Measurements from ENCODE around the gene PRDX5. TPM values are rescaled to one million over a fixed set of nuclear protein-coding genes. Genes with fewer than 3 reads are reported as not detected.

Gene PRDX5
- total RNA-seq, 1 donor, result 257 TPM

DNA sequence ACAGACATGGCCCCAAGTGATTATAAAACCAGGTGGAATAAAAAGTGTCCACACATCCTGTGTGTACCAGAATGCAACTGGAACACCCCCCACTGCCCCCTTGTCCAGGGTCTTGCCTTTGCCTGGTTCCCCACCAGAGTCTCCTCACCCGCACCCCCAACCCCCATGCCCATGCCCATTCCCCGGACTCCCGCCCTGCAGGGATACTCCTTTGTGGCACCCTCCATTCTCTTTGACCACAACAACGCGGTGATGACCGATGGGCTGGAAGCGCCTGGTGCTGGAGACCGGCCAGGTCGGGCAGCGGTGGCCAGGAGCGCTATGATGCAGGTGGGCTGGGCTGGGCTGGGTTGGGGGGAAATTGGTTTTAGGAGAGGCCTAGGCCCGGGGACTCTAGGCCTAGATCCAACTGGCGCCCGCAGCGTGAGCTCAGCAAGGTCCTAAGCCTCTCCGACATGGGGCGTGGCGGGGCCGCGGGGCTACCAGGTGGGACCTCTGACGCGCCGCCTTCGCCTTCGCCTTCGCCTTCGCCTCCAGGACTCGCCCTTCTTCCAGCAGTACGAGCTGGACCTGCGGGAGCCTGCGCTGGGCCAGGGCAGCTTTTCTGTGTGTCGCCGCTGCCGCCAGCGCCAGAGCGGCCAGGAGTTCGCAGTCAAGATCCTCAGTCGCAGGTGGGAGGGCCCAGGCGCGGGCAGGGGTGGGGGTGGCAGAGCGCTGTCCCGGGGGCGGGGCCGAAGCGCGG lies 50.2 kb downstream of the PRDX5 start:
- H3K4me3 ChIP-seq (ENCODE audit: low read depth, low read length), result no peak overlapping the region
- no peak for DNase-seq (ENCODE audit: low read depth)
- TF ChIP-seq, protein P1, sequence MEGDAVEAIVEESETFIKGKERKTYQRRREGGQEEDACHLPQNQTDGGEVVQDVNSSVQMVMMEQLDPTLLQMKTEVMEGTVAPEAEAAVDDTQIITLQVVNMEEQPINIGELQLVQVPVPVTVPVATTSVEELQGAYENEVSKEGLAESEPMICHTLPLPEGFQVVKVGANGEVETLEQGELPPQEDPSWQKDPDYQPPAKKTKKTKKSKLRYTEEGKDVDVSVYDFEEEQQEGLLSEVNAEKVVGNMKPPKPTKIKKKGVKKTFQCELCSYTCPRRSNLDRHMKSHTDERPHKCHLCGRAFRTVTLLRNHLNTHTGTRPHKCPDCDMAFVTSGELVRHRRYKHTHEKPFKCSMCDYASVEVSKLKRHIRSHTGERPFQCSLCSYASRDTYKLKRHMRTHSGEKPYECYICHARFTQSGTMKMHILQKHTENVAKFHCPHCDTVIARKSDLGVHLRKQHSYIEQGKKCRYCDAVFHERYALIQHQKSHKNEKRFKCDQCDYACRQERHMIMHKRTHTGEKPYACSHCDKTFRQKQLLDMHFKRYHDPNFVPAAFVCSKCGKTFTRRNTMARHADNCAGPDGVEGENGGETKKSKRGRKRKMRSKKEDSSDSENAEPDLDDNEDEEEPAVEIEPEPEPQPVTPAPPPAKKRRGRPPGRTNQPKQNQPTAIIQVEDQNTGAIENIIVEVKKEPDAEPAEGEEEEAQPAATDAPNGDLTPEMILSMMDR (IDR thresholded peaks at IDR 0.05; ENCODE audit: insufficient read depth, low read length), result no peak

DNA sequence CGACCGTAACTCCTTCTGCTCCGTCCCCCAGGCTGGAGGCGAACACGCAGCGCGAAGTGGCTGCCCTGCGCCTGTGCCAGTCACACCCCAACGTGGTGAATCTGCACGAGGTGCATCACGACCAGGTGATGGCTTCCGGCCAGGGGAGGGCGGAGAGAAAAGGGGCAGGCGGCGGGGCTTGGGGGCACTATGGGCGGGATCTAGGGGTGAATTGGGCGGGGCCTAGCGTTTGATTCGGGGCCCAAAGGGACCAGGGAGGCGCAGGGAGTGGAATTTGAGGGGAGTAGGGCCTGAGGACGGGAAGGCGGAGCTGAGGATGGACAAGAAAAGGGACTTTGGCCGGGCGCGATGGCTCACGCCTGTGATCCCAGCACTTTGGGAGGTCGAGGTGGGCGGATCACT lies 50.8 kb downstream of the PRDX5 start:
- H3K4me3 ChIP-seq (ENCODE audit: low read depth, low read length), result no peak overlapping the region
- no peak for DNase-seq (ENCODE audit: low read depth)
- TF ChIP-seq, protein P1 (IDR thresholded peaks at IDR 0.05; ENCODE audit: insufficient read depth, low read length), result no peak

DNA sequence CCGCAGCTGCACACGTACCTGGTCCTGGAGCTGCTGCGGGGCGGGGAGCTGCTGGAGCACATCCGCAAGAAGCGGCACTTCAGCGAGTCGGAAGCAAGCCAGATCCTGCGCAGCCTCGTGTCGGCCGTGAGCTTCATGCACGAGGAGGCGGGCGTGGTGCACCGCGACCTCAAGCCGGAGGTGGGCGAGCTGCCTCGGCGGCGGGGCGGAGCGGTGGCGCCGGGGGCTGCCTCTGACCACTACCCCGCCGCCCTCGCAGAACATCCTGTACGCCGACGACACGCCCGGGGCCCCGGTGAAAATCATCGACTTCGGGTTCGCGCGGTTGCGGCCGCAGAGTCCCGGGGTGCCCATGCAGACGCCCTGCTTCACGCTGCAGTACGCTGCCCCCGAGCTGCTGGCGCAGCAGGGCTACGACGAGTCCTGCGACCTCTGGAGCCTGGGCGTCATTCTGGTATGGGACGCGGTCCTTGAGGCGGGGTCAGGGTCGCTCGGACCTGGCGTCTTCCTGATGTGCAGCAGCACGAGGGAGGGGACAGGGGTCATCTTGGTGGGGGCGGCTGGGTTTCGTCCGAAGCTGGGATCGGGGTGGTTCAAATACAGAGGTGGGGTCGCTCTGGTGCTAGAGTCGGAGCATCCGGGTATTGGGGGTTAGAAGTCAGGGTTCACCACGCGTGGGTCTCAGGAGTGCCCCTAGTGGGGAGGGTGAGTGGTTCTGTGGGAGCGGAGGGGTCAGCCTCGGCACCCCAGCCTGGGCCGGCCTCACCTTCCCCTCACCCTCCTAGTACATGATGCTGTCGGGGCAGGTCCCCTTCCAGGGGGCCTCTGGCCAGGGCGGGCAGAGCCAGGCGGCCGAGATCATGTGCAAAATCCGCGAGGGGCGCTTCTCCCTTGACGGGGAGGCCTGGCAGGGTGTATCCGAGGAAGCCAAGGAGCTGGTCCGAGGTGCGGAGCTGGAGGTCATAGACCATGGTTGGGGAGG lies 51.8 kb downstream of the PRDX5 start:
- no peak overlapping the region for H3K4me3 ChIP-seq (ENCODE audit: low read depth, low read length)
- TF ChIP-seq, protein P1 (IDR thresholded peaks at IDR 0.05; ENCODE audit: insufficient read depth, low read length), result no peak
- no peak for DNase-seq (ENCODE audit: low read depth)

DNA sequence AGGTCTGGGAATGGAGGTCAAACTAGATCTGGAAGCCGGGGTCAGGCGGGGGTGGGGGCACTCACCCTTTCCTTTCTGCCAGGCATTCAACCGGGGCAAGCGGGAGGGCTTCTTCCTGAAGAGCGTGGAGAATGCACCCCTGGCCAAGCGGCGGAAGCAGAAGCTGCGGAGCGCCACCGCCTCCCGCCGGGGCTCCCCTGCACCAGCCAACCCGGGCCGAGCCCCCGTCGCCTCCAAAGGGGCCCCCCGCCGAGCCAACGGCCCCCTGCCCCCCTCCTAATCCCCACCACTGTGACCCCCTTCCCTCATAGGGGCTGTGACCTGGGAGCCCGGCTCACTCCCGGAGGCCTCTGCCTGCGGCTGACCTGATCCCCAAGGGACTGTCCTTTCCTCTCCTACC lies 53.3 kb downstream of the PRDX5 start:
- no peak overlapping the region for H3K4me3 ChIP-seq (ENCODE audit: low read depth, low read length)

More for the DNA sequence above, 53.3 kb downstream of the PRDX5 start:
- TF ChIP-seq, protein P1 (IDR thresholded peaks at IDR 0.05; ENCODE audit: insufficient read depth, low read length), result no peak
- DNase-seq (ENCODE audit: low read depth), result no peak

Small RNA genes lying within 50 kb of the gene (small RNA-seq; reads per million reads assigned to genes)
- gene MIR1237 (0.25 reads per million), gene MIR7155 (not detected), gene RF00019 (not detected)

Other genes starting within 250 kb of the PRDX5 start
- 7.6 and 14.5 TPM in 2 replicates for gene MACROD1, start 152.0 kb upstream of the PRDX5 start, total RNA-seq (ENCODE audit: low replicate concordance)
- gene STIP1, start 131.9 kb upstream of the PRDX5 start, total RNA-seq (ENCODE audit: low replicate concordance), result 112 and 142 TPM in 2 replicates
- gene FERMT3, start 111.4 kb upstream of the PRDX5 start, total RNA-seq (ENCODE audit: low replicate concordance), result 7.0 and 7.2 TPM in 2 replicates
- 18.9 and 33.3 TPM in 2 replicates for gene TRPT1, start 91.9 kb upstream of the PRDX5 start, total RNA-seq (ENCODE audit: low replicate concordance)
- 39.0 and 50.9 TPM in 2 replicates for gene NUDT22, start 91.8 kb upstream of the PRDX5 start, total RNA-seq (ENCODE audit: low replicate concordance)
- gene DNAJC4, start 87.6 kb upstream of the PRDX5 start, total RNA-seq (ENCODE audit: low replicate concordance), result 6.5 and 9.0 TPM in 2 replicates
- 17.3 and 37.5 TPM in 2 replicates for gene VEGFB, start 83.5 kb upstream of the PRDX5 start, total RNA-seq (ENCODE audit: low replicate concordance)
- 34.3 and 60.3 TPM in 2 replicates for gene FKBP2, start 77.0 kb upstream of the PRDX5 start, total RNA-seq (ENCODE audit: low replicate concordance)
- 42.1 and 264 TPM in 2 replicates for gene PPP1R14B, start 71.2 kb upstream of the PRDX5 start, total RNA-seq (ENCODE audit: low replicate concordance)
- gene PLCB3, start 66.6 kb upstream of the PRDX5 start, total RNA-seq (ENCODE audit: low replicate concordance), result 22.5 and 47.5 TPM in 2 replicates
- gene BAD, start 33.5 kb upstream of the PRDX5 start, total RNA-seq (ENCODE audit: low replicate concordance), result 56.2 and 69.6 TPM in 2 replicates
- gene GPR137, start 32.3 kb upstream of the PRDX5 start, total RNA-seq (ENCODE audit: low replicate concordance), result 14.4 and 20.3 TPM in 2 replicates
- not detected in 2 replicates for gene KCNK4, start 26.8 kb upstream of the PRDX5 start, total RNA-seq (ENCODE audit: low replicate concordance)
- not detected in 2 replicates for gene CATSPERZ, start 17.8 kb upstream of the PRDX5 start, total RNA-seq (ENCODE audit: low replicate concordance)
- 21.6 and 45.2 TPM in 2 replicates for gene ESRRA, start 12.6 kb upstream of the PRDX5 start, total RNA-seq (ENCODE audit: low replicate concordance)
- gene TRMT112, start 562 bp upstream of the PRDX5 start, total RNA-seq (ENCODE audit: low replicate concordance), result 177 and 274 TPM in 2 replicates
- 1.2 and 5.1 TPM in 2 replicates for gene CCDC88B, start 22.1 kb downstream of the PRDX5 start, total RNA-seq (ENCODE audit: low replicate concordance)
- gene RPS6KA4, start 41.0 kb downstream of the PRDX5 start, total RNA-seq (ENCODE audit: low replicate concordance), result 47.3 and 72.1 TPM in 2 replicates
- not detected in 2 replicates for gene SLC22A11, start 237.8 kb downstream of the PRDX5 start, total RNA-seq (ENCODE audit: low replicate concordance)

Measured in fibroblast of the aortic adventitia (primary cell).